ENCODE measurements around the gene PKP4. TPM values are rescaled to one million over a fixed set of nuclear protein-coding genes. Genes with fewer than 3 reads are reported as not detected.

The PKP4 gene
- total RNA-seq, 1 donor from 2014 or later, result 39.4 TPM

GRCh38 chr2:158666969-158667368 is 210.2 kb downstream of the PKP4 start:
- H3K4me3 Mint-ChIP-seq (ENCODE audit: unreplicated experiment), result no peak overlapping the region
- H3K9me3 Mint-ChIP-seq (ENCODE audit: low read depth), result no peaks in the 10 kb centered on the region
- no peak overlapping the region for H3K27ac Mint-ChIP-seq (ENCODE audit: unreplicated experiment)
- DNase-seq (ENCODE audit: low spot score), result no peak
- H3K4me1 Mint-ChIP-seq (ENCODE audit: low read depth), result peaks cover 27% of the 10 kb centered on the region
- TF ChIP-seq CTCF (IDR thresholded peaks at IDR 0.05), result no peak
- no peaks in the 10 kb centered on the region for H3K27me3 Mint-ChIP-seq (ENCODE audit: low read depth)
- peaks cover 33% of the 10 kb centered on the region for H3K36me3 Mint-ChIP-seq (ENCODE audit: low read depth)

- Mint-ChIP-seq H3K27ac (ENCODE audit: unreplicated experiment) (peak overlapping the region; percentile 20), H3K9me3 (ENCODE audit: low read depth) (no peaks in the 10 kb centered on the region), H3K36me3 (ENCODE audit: low read depth) (peaks cover 34% of the 10 kb centered on the region), H3K4me3 (ENCODE audit: unreplicated experiment) (no peak overlapping the region), H3K27me3 (ENCODE audit: low read depth) (no peaks in the 10 kb centered on the region), H3K4me1 (ENCODE audit: low read depth) (peaks cover 27% of the 10 kb centered on the region)
- TF ChIP-seq CTCF (IDR thresholded peaks at IDR 0.05), result no peak
- no peak for DNase-seq (ENCODE audit: low spot score)
Observed at GRCh38 chr2:158667586-158667985, 210.8 kb downstream of the PKP4 start.

- Mint-ChIP-seq H3K9me3 (ENCODE audit: low read depth) (no peaks in the 10 kb centered on the region), H3K4me3 (ENCODE audit: unreplicated experiment) (no peak overlapping the region), H3K36me3 (ENCODE audit: low read depth) (peaks cover 34% of the 10 kb centered on the region), H3K27ac (ENCODE audit: unreplicated experiment) (no peak overlapping the region), H3K4me1 (ENCODE audit: low read depth) (peaks cover 27% of the 10 kb centered on the region), H3K27me3 (ENCODE audit: low read depth) (no peaks in the 10 kb centered on the region)
- TF ChIP-seq CTCF (IDR thresholded peaks at IDR 0.05), result no peak
- no peak for DNase-seq (ENCODE audit: low spot score)
Observed at GRCh38 chr2:158668001-158668765, 211.4 kb downstream of the PKP4 start.

- peaks cover 42% of the 10 kb centered on the region for H3K36me3 Mint-ChIP-seq (ENCODE audit: low read depth)
- H3K27ac Mint-ChIP-seq (ENCODE audit: unreplicated experiment), result no peak overlapping the region
- no peak overlapping the region for H3K4me3 Mint-ChIP-seq (ENCODE audit: unreplicated experiment)
- no peak for TF ChIP-seq CTCF (IDR thresholded peaks at IDR 0.05)
- H3K9me3 Mint-ChIP-seq (ENCODE audit: low read depth), result no peaks in the 10 kb centered on the region
- no peak for DNase-seq (ENCODE audit: low spot score)
- H3K4me1 Mint-ChIP-seq (ENCODE audit: low read depth), result peaks cover 21% of the 10 kb centered on the region
- H3K27me3 Mint-ChIP-seq (ENCODE audit: low read depth), result no peaks in the 10 kb centered on the region
Observed at GRCh38 chr2:158670292-158670691, 213.5 kb downstream of the PKP4 start.

- peaks cover 11% of the 10 kb centered on the region for H3K4me1 Mint-ChIP-seq (ENCODE audit: low read depth)
- H3K36me3 Mint-ChIP-seq (ENCODE audit: low read depth), result peaks cover 44% of the 10 kb centered on the region
- H3K9me3 Mint-ChIP-seq (ENCODE audit: low read depth), result no peaks in the 10 kb centered on the region
- H3K27ac Mint-ChIP-seq (ENCODE audit: unreplicated experiment), result no peak overlapping the region
- DNase-seq (ENCODE audit: low spot score), result no peak
- no peak for TF ChIP-seq CTCF (IDR thresholded peaks at IDR 0.05)
- no peak overlapping the region for H3K4me3 Mint-ChIP-seq (ENCODE audit: unreplicated experiment)
- no peaks in the 10 kb centered on the region for H3K27me3 Mint-ChIP-seq (ENCODE audit: low read depth)
Observed at GRCh38 chr2:158671360-158672245, 214.9 kb downstream of the PKP4 start.
